H9 (cell line): ENCODE results near the gene ODAD4. TPM values are rescaled to one million over a fixed set of nuclear protein-coding genes. Genes with fewer than 3 reads are reported as not detected.

ENCODE experiments used
- DNase-seq: peaks from one replicate; pipeline ENCODE4 v3.0.0-alpha.2; 2017
- H2AFZ ChIP-seq: one replicate; pipeline ENCODE4 v1.6.1; 2013; ENCODE audit warnings: mild to moderate bottlenecking, low read length, control low read depth, moderate library complexity
- H2AK5ac ChIP-seq: 2 replicates; pipeline ENCODE4 v1.6.1; 2013; ENCODE audit warnings: low read length, control low read depth, mixed read lengths; ENCODE audit not compliant: insufficient read length
- H2BK120ac ChIP-seq: one replicate; pipeline ENCODE4 v1.6.1; 2013; ENCODE audit warnings: low read depth, mild to moderate bottlenecking, low read length, control low read depth, inconsistent platforms; ENCODE audit not compliant: poor library complexity, severe bottlenecking
- H2BK12ac ChIP-seq: 2 replicates; pipeline ENCODE4 v1.6.1; 2013; ENCODE audit warnings: low read length, control low read depth, mixed read lengths, low read depth; ENCODE audit not compliant: insufficient read length
- H2BK15ac ChIP-seq: 2 replicates; pipeline ENCODE4 v1.6.1; 2013; ENCODE audit warnings: low read depth, low read length, control low read depth
- H2BK20ac ChIP-seq: one replicate; pipeline ENCODE4 v1.6.1; 2013; ENCODE audit warnings: low read depth, mild to moderate bottlenecking, low read length, control low read depth, inconsistent platforms; ENCODE audit not compliant: poor library complexity, severe bottlenecking
- H2BK5ac ChIP-seq: 2 replicates; pipeline ENCODE4 v1.6.1; 2013; ENCODE audit warnings: low read length, control low read depth, mixed read lengths; ENCODE audit not compliant: insufficient read length
- H3K14ac ChIP-seq: 2 replicates; pipeline ENCODE4 v1.6.1; 2013; ENCODE audit warnings: low read length, control low read depth; ENCODE audit not compliant: insufficient read depth
- H3K18ac ChIP-seq: 2 replicates; pipeline ENCODE4 v1.6.1; 2013; ENCODE audit warnings: low read depth, mild to moderate bottlenecking, mixed read lengths, low read length, control low read depth; ENCODE audit not compliant: insufficient read length
- H3K23ac ChIP-seq: 2 replicates; pipeline ENCODE4 v1.6.1; 2013; ENCODE audit warnings: low read length, control low read depth, mixed read lengths, low read depth; ENCODE audit not compliant: insufficient read length
- H3K23me2 ChIP-seq: 2 replicates; pipeline ENCODE4 v1.6.1; 2013; ENCODE audit warnings: low read depth, mild to moderate bottlenecking, mixed read lengths, low read length, control low read depth; ENCODE audit not compliant: insufficient read length, poor library complexity, severe bottlenecking
- H3K27ac ChIP-seq: 2 replicates; pipeline ENCODE4 v1.5.1; 2013; ENCODE audit warnings: low read length, control low read depth, mixed read lengths, low read depth; ENCODE audit not compliant: insufficient read length
- H3K27me3 ChIP-seq: 2 replicates; pipeline ENCODE4 v1.6.1; 2013; ENCODE audit warnings: low read length, control low read depth, inconsistent platforms; ENCODE audit not compliant: insufficient read depth
- H3K4ac ChIP-seq: 2 replicates; pipeline ENCODE4 v1.6.1; 2013; ENCODE audit warnings: low read depth, mild to moderate bottlenecking, control low read depth, inconsistent platforms, low read length, moderate library complexity
- H3K4me1 ChIP-seq: 2 replicates; pipeline ENCODE4 v1.6.1; 2013; ENCODE audit warnings: low read length, control low read depth, inconsistent platforms; ENCODE audit not compliant: insufficient read depth
- H3K4me2 ChIP-seq: 2 replicates; pipeline ENCODE4 v1.6.1; 2013; ENCODE audit warnings: low read length, control low read depth, mixed read lengths; ENCODE audit not compliant: insufficient read length, insufficient read depth
- H3K56ac ChIP-seq: 2 replicates; pipeline ENCODE4 v1.6.1; 2013; ENCODE audit warnings: low read depth, mild to moderate bottlenecking, mixed read lengths, low read length, control low read depth; ENCODE audit not compliant: insufficient read length
- H3K79me1 ChIP-seq: 2 replicates; pipeline ENCODE4 v1.6.1; 2013; ENCODE audit warnings: low read depth, mild to moderate bottlenecking, moderate library complexity, low read length, control low read depth, inconsistent platforms; ENCODE audit not compliant: insufficient read depth, poor library complexity, severe bottlenecking
- H3K79me2 ChIP-seq: 2 replicates; pipeline ENCODE4 v1.6.1; 2013; ENCODE audit warnings: low read length, control low read depth, inconsistent platforms; ENCODE audit not compliant: insufficient read depth
- H3K9ac ChIP-seq: 2 replicates; pipeline ENCODE4 v1.6.1; 2013; ENCODE audit warnings: low read length, control low read depth, mixed read lengths; ENCODE audit not compliant: insufficient read length; ENCODE audit errors: extremely low read depth
- H3K9me3 ChIP-seq: one replicate; pipeline ENCODE4 v1.6.1; 2013; ENCODE audit warnings: low read depth, low read length, inconsistent platforms; ENCODE audit not compliant: control insufficient read depth
- H3T11ph ChIP-seq: one replicate; pipeline ENCODE4 v1.6.1; 2013; ENCODE audit warnings: mild to moderate bottlenecking, low read length, control low read depth, inconsistent platforms
- H4K20me1 ChIP-seq: one replicate; pipeline ENCODE4 v1.6.1; 2013; ENCODE audit not compliant: control insufficient read depth, insufficient read length, insufficient read depth
- H4K5ac ChIP-seq: 2 replicates; pipeline ENCODE4 v1.6.1; 2013; ENCODE audit warnings: low read depth, mild to moderate bottlenecking, mixed read lengths, low read length, control low read depth; ENCODE audit not compliant: insufficient read length
- H4K8ac ChIP-seq: replicated peaks from 2 replicates; pipeline ENCODE4 v1.6.1; 2013; ENCODE audit warnings: low read length, control low read depth, mixed read lengths, low read depth; ENCODE audit not compliant: insufficient read length
- H4K91ac ChIP-seq: 2 replicates; pipeline ENCODE4 v1.6.1; 2013; ENCODE audit warnings: low read depth, mild to moderate bottlenecking, moderate library complexity, mixed read lengths, low read length, control low read depth; ENCODE audit not compliant: insufficient read length
- H3K27ac Mint-ChIP-seq, 3 experiments: 2 replicates in 2 of 3; 3 replicates in 1 of 3; pipeline ENCODE4 v1.8.0; 2020 to 2021; ENCODE audit warnings: mixed read lengths in 3 of 3, mild to moderate bottlenecking in 1 of 3, moderate library complexity in 1 of 3
- H3K27me3 Mint-ChIP-seq: 2 replicates; pipeline ENCODE4 v1.8.0; 2021; ENCODE audit warnings: low read depth, mild to moderate bottlenecking, moderate library complexity, mixed read lengths
- H3K36me3 Mint-ChIP-seq, 3 experiments: 2 replicates in 2 of 3; 3 replicates in 1 of 3; pipeline ENCODE4 v1.8.0; 2020 to 2021; ENCODE audit warnings: low read depth in 3 of 3, mixed read lengths in 3 of 3; ENCODE audit not compliant: insufficient read depth in 1 of 3
- H3K4me1 Mint-ChIP-seq, 2 experiments: 2 replicates each; pipeline ENCODE4 v1.8.0; 2020; ENCODE audit warnings: mixed read lengths in 2 of 2
- H3K4me3 Mint-ChIP-seq, 2 experiments: 2 replicates in 1 of 2; 3 replicates in 1 of 2; pipeline ENCODE4 v1.8.0; 2020 to 2021; ENCODE audit warnings: mild to moderate bottlenecking in 2 of 2, mixed read lengths in 2 of 2, moderate library complexity in 1 of 2
- H3K9me3 Mint-ChIP-seq, 2 experiments: 2 replicates in 1 of 2; 3 replicates in 1 of 2; pipeline ENCODE4 v1.8.0; 2020; ENCODE audit warnings: mild to moderate bottlenecking in 2 of 2, mixed read lengths in 2 of 2, moderate library complexity in 1 of 2
- CTCF ChIP-seq: fragments of 200-600 bp; sonication (generic); conservative IDR thresholded peaks from 3 replicates; pipeline ENCODE4 v1.8.0; 2021; ENCODE audit warnings: antibody characterized with exemption, mild to moderate bottlenecking
- WGBS: extraction: QIAGEN DNeasy Blood & Tissue Kit; methylation state at CpG from one replicate; pipeline ENCODE4 v1.1.7; 2013; ENCODE audit warnings: missing lambda C conversion rate, low lambda C conversion rate, mixed read lengths; ENCODE audit not compliant: insufficient read length; ENCODE audit errors: extremely low coverage; 5-methylcytosine and 5-hydroxymethylcytosine counted together
- total RNA-seq: library from RNA; stranded (reverse); gene quantifications from 2 replicates; pipeline ENCODE4 v1.2.1, GENCODE V29; 2021

ODAD4 gene
- total RNA-seq, 1 experiment from 2014 or later, result 2.1 TPM

GRCh38 chr17:41972571-41973407 lies 42.4 kb downstream of the ODAD4 start:
- H3K27ac Mint-ChIP-seq, result peak overlapping the region in 2 of 3 experiments; percentile 30 to 56; a peak in 3 of 7 replicates
- Histone ChIP-seq H3K4me1 (no peaks in the 10 kb centered on the region), H4K91ac (no peak overlapping the region), H2AFZ (no peak overlapping the region), H4K5ac (no peak overlapping the region), H3K27me3 (no peaks in the 10 kb centered on the region), H2BK20ac (no peak overlapping the region), H3K9me3 (no peaks in the 10 kb centered on the region), H2BK120ac (no peak overlapping the region), H2AK5ac (no peak overlapping the region), H2BK12ac (no peak overlapping the region), H3K79me1 (no peaks in the 10 kb centered on the region), H3K18ac (no peak overlapping the region), H2BK15ac (no peak overlapping the region), H2BK5ac (no peak overlapping the region), H3K23ac (no peak overlapping the region), H3K4me2 (no peak overlapping the region), H3K23me2 (no peaks in the 10 kb centered on the region), H3K56ac (no peak overlapping the region), H3K14ac (no peak overlapping the region), H3K27ac (no peak overlapping the region), H3K4ac (no peak overlapping the region), H3K9ac (no peak overlapping the region), H4K20me1 (no peaks in the 10 kb centered on the region), H4K8ac (no peak overlapping the region), H3K79me2 (no peaks in the 10 kb centered on the region), H3T11ph (no peak overlapping the region)
- no peak for DNase-seq
- WGBS, result no CpG with 5 or more reads among the region's 22 CpGs
- H3K27me3 Mint-ChIP-seq, result no peaks in the 10 kb centered on the region
- H3K4me1 Mint-ChIP-seq, result peaks cover 4 to 9% of the 10 kb centered on the region in 2 experiments
- no peaks in the 10 kb centered on the region for H3K9me3 Mint-ChIP-seq
- H3K4me3 Mint-ChIP-seq, result no peak overlapping the region
- TF ChIP-seq CTCF, result no peak
- peaks cover 33 to 88% (median 83%) of the 10 kb centered on the region in 3 experiments for H3K36me3 Mint-ChIP-seq
